ENCODE measurements around the gene WDR64.
"Not testable (repeated sequence)": the region's sequence is repeated elsewhere in the genome, so short reads cannot be mapped to it uniquely, and the experiment has no call there.

WDR64 gene

DNA sequence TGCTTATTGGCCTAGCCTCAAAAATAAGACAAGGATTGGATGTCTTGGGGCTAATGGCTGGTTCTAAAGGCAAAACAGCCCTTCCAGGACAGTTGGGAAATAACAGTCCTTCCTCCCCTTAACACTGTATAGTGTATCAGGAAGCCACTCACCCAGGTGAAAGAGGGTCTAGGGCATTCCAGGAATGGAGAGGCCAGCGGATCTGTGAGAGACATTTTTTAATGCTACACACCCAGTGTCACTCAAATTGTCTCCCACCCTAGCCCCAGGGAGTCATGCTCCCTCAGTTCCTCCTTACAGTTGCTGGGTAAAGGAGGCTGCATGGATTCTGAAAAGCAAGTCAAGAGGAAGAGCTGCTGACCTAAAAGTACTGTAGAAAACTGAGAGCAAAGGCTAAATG lies 171.8 kb downstream of the WDR64 start:
- H3K27ac ChIP-seq: no peak overlapping the region
- no peak for TF ChIP-seq ZFX (IDR thresholded peaks at IDR 0.05)
- TF ChIP-seq, protein P1, sequence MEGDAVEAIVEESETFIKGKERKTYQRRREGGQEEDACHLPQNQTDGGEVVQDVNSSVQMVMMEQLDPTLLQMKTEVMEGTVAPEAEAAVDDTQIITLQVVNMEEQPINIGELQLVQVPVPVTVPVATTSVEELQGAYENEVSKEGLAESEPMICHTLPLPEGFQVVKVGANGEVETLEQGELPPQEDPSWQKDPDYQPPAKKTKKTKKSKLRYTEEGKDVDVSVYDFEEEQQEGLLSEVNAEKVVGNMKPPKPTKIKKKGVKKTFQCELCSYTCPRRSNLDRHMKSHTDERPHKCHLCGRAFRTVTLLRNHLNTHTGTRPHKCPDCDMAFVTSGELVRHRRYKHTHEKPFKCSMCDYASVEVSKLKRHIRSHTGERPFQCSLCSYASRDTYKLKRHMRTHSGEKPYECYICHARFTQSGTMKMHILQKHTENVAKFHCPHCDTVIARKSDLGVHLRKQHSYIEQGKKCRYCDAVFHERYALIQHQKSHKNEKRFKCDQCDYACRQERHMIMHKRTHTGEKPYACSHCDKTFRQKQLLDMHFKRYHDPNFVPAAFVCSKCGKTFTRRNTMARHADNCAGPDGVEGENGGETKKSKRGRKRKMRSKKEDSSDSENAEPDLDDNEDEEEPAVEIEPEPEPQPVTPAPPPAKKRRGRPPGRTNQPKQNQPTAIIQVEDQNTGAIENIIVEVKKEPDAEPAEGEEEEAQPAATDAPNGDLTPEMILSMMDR (conservative IDR thresholded peaks at IDR 0.05): no peak

DNA sequence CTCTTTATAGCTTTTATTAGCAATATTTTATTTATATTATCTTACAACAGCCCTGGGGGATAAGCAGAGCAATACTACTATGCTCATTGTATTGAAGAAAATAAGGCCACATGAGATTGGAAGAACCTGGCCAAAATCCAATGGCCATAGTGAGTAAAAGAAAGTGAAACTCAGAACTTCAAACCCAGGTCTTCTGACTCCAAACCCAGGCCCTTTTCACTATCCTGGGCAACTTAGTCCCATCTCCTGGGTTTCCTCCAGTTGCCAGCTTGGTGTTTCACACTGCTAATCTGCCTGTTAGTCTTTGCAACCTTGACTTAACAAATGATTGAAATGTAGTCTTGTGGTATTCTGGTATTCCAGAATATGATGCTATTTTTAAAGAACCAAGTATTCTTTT lies 173.5 kb downstream of the WDR64 start:
- no peak for TF ChIP-seq ZFX (IDR thresholded peaks at IDR 0.05)
- TF ChIP-seq, protein P1 (conservative IDR thresholded peaks at IDR 0.05): no peak
- H3K27ac ChIP-seq: no peak overlapping the region

DNA sequence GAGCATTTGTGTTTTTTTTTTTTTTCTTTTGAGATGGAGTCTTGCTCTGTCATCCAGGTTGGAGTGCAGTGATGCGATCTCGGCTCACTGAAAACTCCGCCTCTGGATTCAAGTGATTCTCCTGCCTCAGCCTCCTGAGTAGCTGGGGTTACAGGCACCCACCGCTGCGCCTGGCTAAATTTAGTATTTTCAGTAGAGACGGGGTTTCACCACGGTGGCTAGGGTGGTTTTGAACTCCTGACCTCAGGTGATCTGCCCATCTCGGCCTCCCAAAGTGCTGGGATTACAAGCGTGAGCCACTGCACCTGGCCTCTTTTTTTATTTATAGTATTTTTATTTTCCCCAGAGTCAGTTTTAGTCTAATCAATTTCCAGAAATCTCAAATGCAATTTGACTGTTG lies 174.5 kb downstream of the WDR64 start:
- not testable (repeated sequence) for H3K27ac ChIP-seq

DNA sequence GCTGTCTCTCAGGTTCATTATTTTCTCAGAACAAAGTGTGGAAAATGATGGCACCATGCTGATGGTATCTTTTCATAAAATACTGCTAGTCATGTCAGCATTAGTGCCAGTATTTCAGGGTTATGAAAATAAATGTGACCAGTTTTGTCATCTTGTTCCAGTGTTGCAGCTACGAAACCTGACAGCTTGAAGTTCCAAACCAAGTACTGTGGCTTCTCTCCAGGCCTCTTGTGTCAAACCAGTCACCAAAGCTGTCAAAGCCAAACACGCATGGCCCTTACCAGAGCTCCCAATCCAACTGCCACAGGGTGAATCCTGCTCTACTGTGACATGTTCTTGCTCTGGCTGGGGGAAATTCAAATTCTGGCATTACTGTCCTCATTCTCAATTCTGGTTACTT lies 175.2 kb downstream of the WDR64 start:
- TF ChIP-seq ZFX (IDR thresholded peaks at IDR 0.05): no peak
- TF ChIP-seq, protein P1 (conservative IDR thresholded peaks at IDR 0.05): no peak
- no peak overlapping the region for H3K27ac ChIP-seq

DNA sequence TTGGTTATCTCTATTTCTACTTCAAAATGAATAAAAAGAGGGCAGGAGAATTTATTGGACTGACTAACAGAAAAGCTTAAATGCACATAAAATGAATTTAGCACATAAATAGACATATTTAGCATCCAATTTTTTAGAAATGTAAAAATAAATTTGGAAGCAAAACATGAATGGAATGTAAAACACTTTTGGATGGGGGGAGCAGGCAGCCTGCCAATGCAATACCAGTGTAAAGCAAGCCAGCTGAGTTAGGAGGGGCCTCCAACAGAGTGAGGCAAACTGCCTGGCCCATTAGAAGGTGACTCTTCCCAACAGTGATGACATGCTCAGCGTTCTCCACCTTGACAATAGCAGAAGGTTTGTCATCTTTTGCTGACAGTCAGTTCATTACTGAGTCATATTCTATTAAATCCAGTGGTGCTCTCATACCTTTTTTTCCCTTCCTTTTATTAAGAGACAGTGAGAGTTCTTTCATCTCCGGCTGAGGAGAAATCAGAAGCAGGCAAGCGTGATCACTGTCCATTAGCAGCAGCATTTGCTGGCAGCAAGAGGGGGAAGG lies 176.5 kb downstream of the WDR64 start:
- no peak for TF ChIP-seq ZFX (IDR thresholded peaks at IDR 0.05)
- TF ChIP-seq, protein P1 (conservative IDR thresholded peaks at IDR 0.05): no peak
- no peak overlapping the region for H3K27ac ChIP-seq

DNA sequence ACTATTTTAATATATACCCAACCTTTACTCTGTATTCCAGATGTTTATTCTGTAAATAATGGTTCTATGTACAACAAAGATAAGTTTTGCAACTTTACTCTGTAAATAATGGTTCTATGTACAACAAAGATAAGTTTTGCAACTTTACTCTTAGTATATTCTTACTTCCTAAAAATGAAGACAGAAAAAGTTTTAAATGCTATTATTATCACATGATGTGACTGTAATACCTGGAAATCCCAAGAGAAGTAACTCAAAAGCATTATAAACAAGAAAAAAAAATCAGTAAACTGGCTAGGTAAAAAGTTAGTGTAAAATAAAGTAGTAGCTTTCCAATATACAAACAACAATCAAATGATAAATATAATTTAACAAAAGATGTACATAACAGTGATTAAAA lies 177.4 kb downstream of the WDR64 start:
- TF ChIP-seq, protein P1 (conservative IDR thresholded peaks at IDR 0.05): no peak
- no peak for TF ChIP-seq ZFX (IDR thresholded peaks at IDR 0.05)
- no peak overlapping the region for H3K27ac ChIP-seq

DNA sequence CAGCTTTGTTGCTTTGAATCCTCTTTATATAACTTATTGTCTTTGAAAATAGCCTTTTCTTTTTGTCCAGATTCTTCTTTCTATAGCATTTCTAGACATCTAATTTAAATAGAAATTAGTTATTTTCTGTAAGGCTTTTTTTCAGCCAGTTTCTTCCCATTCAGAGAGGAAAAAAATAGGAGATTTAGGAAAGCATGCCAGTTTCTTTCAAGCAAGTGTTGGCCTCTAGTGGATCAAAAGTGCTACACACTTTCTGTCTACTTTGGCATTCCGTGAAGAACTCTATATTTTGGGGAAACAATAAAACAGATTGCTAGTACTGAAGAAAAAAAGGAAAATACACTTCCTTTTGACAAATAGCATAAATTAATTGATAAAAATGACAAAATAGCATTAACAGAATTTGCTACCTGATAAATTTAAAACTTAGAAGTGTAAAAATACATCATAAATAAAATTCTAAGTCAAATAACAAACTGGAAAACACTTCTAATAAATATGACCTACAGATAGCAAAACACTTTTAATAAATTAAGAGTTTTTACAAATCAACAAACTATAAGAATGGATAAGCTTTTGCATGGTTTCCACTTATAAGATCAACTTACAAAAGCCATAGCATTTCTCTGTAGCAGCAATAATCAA lies 182.8 kb downstream of the WDR64 start:
- TF ChIP-seq, protein P1 (conservative IDR thresholded peaks at IDR 0.05): peak; percentile 85
- no peak for TF ChIP-seq ZFX (IDR thresholded peaks at IDR 0.05)
- no peak overlapping the region for H3K27ac ChIP-seq

DNA sequence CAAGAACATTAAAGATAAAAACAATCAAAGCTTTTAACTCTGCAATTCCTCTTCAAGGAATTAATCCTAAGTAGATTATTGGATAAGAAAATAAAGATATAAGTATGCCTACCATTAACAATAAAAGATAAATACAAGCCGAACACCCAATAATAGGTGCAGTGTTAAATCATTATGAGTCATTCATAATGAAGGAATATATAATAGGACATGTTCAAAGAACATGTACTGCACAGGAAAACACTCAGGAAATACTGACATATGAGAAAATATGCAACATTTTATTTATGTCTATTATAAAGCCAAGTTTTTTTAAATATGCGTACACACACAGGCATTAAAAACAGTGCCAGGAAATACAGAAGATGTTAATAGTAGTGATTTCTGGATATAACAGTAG lies 184.9 kb downstream of the WDR64 start:
- H3K27ac ChIP-seq: no peak overlapping the region
- no peak for TF ChIP-seq ZFX (IDR thresholded peaks at IDR 0.05)
- TF ChIP-seq, protein P1 (conservative IDR thresholded peaks at IDR 0.05): no peak

Measured in C4-2B (cell line).